Measurements from ENCODE around the gene TNS1.

Gene TNS1

DNA sequence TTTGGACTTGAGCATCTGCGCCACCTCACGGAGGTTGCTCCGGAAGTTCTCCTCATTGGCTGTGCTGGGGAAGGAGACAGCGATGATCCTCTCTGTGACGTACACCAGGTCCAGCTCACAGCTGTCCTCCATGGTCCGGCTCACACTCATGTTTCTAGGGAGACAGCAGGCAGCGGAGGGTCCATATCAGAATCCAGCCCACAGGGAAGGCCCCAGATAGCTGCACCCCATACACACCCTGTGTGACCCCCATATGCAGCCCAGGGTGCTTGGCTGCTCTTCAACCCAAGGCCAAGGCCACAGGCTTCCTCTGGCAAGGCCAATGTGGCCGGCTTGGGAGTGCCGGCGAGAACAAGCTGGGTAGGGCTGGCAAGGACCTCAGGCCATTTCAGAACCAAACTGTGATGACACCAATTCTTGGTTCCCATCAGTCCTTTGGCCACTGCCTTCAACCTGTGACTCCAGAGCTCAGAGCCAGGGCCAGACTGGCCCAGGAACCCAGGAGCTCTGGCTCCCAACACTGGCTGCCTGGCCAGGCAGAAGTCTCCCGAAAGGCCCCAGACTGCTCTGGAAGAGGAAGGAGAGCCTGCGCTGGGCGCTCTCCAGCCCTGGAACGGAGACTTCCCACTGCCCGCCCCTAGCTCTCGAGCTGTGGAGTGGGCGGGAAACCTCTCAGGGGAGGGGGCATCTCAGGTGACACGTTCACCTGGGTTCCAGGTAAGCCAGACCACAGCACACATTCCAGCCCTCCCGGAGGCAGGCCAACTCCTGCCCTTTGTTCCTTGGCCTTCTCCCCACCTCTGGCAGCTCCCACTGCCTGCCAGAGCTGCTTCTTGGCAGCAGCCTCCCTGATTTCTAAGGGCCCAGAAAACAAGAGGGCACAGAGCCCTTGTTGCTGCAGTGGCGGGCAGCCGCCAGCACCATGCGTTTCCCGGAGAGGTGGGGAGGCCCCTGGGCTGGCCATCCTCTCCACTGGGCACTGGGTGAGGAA lies 104.7 kb downstream of the TNS1 start:
- Histone ChIP-seq H3K9me3 (no peaks in the 10 kb centered on the region), H3K36me3 (no peaks in the 10 kb centered on the region), H3K4me3 (ENCODE audit: low read depth in 1 of 2, low read length in 1 of 2) (no peak overlapping the region), H3K27ac (no peak overlapping the region), H3K27me3 (no peaks in the 10 kb centered on the region), H3K4me1 (ENCODE audit: control insufficient read depth in 1 of 2, insufficient read depth in 1 of 2, low read depth in 1 of 2, low read length in 1 of 2) (no peaks in the 10 kb centered on the region)
- TF ChIP-seq, protein P1, sequence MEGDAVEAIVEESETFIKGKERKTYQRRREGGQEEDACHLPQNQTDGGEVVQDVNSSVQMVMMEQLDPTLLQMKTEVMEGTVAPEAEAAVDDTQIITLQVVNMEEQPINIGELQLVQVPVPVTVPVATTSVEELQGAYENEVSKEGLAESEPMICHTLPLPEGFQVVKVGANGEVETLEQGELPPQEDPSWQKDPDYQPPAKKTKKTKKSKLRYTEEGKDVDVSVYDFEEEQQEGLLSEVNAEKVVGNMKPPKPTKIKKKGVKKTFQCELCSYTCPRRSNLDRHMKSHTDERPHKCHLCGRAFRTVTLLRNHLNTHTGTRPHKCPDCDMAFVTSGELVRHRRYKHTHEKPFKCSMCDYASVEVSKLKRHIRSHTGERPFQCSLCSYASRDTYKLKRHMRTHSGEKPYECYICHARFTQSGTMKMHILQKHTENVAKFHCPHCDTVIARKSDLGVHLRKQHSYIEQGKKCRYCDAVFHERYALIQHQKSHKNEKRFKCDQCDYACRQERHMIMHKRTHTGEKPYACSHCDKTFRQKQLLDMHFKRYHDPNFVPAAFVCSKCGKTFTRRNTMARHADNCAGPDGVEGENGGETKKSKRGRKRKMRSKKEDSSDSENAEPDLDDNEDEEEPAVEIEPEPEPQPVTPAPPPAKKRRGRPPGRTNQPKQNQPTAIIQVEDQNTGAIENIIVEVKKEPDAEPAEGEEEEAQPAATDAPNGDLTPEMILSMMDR (IDR thresholded peaks at IDR 0.05), result no peak

DNA sequence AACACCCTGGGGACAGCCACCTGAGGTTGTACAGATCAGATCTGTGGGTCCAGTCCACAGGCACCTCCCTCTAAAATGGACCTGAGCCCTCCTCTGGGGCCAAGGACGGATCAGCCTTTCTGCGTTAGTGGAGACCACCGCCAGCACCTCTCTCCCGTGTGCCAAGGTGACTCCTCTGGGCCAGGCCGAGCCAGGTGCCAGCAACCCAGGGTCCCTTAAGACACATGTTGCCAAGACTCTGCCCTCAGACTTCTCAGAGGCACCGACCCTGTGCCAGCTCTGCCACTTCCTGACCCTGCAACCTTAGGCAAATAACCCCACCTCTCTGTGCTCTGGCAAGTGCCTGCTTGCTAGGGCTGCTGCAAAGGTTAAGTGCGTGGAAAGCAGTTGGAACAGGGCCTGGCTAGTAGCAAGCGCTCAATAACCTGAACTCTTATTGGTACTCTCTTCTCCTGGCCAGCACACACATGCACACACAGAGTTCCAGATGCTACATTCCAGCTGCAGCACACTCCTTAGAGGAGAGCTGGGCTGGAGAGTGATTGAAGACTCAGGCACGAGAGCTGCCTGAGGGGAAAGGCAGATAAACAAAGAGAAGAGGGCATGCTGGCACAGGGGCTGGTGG lies 105.6 kb downstream of the TNS1 start:
- H3K27ac ChIP-seq, result no peak overlapping the region
- no peaks in the 10 kb centered on the region for H3K36me3 ChIP-seq
- H3K4me1 ChIP-seq (ENCODE audit: control insufficient read depth in 1 of 2, insufficient read depth in 1 of 2, low read depth in 1 of 2, low read length in 1 of 2), result no peaks in the 10 kb centered on the region
- TF ChIP-seq, protein P1 (IDR thresholded peaks at IDR 0.05), result no peak
- no peaks in the 10 kb centered on the region for H3K27me3 ChIP-seq
- H3K9me3 ChIP-seq, result no peaks in the 10 kb centered on the region
- H3K4me3 ChIP-seq (ENCODE audit: low read depth in 1 of 2, low read length in 1 of 2), result no peak overlapping the region

DNA sequence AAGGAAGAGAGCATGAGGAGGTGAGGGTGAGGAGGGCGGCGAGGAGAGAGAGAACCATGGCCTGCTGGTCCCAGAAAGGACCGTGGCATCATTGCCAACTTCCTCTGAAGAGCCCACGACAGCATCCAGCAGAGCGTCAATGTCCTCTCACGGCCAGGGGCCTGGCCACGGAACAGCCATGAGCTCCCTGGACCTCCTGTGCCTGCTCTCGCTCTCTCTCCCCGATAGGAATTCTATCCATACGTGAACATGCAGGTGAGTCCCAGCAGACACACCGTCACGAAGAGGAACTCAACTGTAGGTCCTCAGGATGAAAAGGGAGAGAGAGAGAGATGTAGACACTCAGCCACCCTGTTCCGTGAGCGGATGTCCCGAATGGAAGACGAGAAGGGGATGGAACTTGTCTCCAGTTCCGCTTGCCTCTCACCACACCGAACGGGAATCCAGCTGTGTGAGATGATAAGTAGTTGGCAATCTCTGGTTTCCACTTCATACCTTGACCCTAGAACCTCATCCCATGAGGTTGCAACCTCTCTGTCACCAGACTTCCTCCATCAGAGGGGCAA lies 107.6 kb downstream of the TNS1 start:
- H3K4me1 ChIP-seq (ENCODE audit: control insufficient read depth in 1 of 2, insufficient read depth in 1 of 2, low read depth in 1 of 2, low read length in 1 of 2), result no peaks in the 10 kb centered on the region
- TF ChIP-seq, protein P1 (IDR thresholded peaks at IDR 0.05), result no peak
- H3K36me3 ChIP-seq, result no peaks in the 10 kb centered on the region
- no peaks in the 10 kb centered on the region for H3K9me3 ChIP-seq
- H3K27me3 ChIP-seq, result no peaks in the 10 kb centered on the region
- no peak overlapping the region for H3K4me3 ChIP-seq (ENCODE audit: low read depth in 1 of 2, low read length in 1 of 2)
- H3K27ac ChIP-seq, result no peak overlapping the region

DNA sequence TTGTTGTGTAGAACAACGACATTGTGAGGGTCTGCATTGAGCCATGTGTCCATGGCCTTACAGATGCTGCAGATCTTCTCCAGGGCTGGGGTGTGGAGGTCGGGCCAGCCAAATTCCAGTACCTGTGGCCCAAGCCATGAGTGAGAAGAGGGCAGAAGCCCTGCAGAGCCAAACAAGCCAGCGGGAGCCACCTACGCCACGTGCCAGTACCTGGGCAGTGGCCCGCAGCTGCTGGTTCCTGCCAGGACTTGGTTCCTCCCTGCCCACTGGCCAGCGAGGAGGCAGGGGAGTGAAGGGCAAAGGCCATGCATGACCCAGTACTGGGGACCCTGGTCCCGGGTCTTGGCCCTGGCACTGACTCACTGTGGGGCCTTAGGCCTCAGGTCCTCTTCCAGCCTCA lies 109.4 kb downstream of the TNS1 start:
- no peak overlapping the region for H3K27ac ChIP-seq
- TF ChIP-seq, protein P1 (IDR thresholded peaks at IDR 0.05), result no peak
- no peaks in the 10 kb centered on the region for H3K9me3 ChIP-seq
- H3K4me3 ChIP-seq (ENCODE audit: low read depth in 1 of 2, low read length in 1 of 2), result no peak overlapping the region
- H3K36me3 ChIP-seq, result no peaks in the 10 kb centered on the region
- H3K4me1 ChIP-seq (ENCODE audit: control insufficient read depth in 1 of 2, insufficient read depth in 1 of 2, low read depth in 1 of 2, low read length in 1 of 2), result no peaks in the 10 kb centered on the region
- no peaks in the 10 kb centered on the region for H3K27me3 ChIP-seq

DNA sequence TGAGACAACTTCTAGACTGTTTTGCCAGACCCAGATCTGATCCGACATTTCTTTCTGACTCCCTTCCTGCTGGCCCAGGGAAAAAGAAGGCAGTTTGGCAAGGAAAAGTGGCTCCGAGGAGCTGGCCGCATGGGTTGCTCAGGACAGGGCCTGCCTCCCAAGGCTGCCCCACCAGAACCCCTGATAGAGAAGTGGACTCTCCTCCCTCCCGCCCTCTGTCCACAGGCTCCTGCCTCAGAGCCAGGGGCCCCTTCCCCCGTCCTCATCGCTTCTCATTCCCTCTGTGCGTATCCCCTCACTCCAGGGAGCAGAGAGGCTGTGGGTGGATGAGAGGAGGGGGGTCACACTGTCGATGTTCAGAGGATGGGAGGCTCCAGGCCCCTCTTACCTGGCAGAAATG lies 110.2 kb downstream of the TNS1 start:
- Histone ChIP-seq H3K9me3 (no peaks in the 10 kb centered on the region), H3K36me3 (no peaks in the 10 kb centered on the region), H3K4me1 (ENCODE audit: control insufficient read depth in 1 of 2, insufficient read depth in 1 of 2, low read depth in 1 of 2, low read length in 1 of 2) (no peaks in the 10 kb centered on the region), H3K27me3 (no peaks in the 10 kb centered on the region), H3K4me3 (ENCODE audit: low read depth in 1 of 2, low read length in 1 of 2) (no peak overlapping the region), H3K27ac (no peak overlapping the region)
- TF ChIP-seq, protein P1 (IDR thresholded peaks at IDR 0.05), result no peak

Measured in neutrophil (primary cell).